Stimulated activated CD8-positive, alpha-beta memory T cell treated with anti-CD3 and anti-CD28 coated beads, Interleukin-15, amount 100 ng/mL, for 4 hours (primary cell): ENCODE data around the gene DYNLT1.
"Not testable (repeated sequence)": the region's sequence is repeated elsewhere in the genome, so short reads cannot be mapped to it uniquely, and the experiment has no call there.

Source experiments
- DNase-seq, 2 donors: peaks; one replicate each; pipeline ENCODE4 v3.0.0-alpha.2; 2020; ENCODE audit warnings: low read depth in 2 of 2

Gene DYNLT1

GRCh38 chr6:158624684-158625682, 19.6 kb downstream of the DYNLT1 start:
- no peak for DNase-seq

DNA sequence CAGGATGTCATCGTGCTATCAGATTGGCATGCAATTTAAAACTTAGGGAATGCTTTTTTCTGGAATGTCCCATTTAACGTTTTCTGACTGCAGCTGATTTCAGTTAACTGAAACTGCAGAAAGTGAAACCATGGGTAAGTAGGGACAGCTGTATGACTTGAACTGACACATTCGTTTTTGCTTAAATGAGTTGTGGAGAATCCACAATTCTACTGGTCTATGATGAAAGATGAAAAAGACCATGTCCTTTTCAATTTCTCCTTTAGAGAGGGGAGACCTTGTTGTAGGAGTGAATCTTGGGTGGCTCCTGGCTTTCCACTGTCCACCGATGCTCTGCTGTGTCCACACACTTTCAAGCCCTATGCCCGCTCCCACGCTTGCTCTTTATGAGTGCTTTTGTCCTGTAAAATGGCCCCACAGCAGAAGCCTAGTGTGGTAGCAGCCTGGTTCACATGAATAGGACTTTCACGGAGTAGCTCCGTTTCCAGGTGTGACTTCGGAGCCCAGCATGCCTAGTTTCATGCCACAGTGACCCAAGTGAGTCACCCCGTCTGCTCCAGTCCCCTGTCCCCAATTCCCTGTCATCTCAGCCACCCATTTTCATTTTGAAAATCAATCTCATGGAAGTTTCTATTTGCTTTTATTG, 21.9 kb downstream of the DYNLT1 start:
- no peak for DNase-seq

DNA sequence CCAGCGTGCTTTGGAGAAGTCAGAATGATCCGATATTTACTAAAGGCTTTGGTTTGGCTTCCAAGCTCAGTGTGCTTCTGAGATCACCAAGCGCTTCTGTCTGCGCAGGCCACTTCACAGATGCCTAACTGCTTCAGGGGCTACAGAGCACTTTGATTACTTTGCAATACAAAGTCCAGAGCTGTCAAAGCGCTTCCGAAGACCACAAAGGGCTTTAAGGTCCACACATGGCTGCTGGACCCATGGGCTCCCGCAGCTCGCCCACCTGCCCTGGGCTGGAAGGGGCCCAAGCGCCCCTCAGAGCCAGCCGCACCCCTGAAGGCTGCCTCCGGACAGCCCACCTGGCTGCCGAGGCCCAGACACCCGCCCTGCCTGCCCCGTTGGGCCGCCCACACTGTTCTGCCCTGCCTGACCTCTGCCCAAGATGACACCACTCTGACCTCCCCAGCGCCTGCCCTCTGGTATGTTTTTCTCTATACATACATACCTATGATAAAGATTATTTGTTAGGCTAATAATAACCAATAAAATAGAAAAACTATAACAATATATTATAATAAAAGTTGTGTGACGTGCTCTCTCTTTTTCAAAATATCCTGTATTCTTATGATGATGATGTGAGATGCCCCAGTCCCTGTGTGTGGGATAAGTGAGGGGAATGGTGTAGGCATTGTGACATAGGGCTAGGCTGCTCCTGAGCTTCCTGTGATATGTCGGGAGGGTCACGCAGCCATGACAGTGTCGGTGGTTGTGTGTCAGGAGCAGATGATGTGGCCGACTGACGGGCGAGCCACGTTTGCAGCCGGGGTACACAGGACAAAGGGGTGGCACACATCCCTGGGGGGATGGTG, 22.6 kb downstream of the DYNLT1 start:
- no peak for DNase-seq

- DNase-seq, result no peak
Measured at GRCh38 chr6:158620963-158621693, 23.4 kb downstream of the DYNLT1 start.

DNA sequence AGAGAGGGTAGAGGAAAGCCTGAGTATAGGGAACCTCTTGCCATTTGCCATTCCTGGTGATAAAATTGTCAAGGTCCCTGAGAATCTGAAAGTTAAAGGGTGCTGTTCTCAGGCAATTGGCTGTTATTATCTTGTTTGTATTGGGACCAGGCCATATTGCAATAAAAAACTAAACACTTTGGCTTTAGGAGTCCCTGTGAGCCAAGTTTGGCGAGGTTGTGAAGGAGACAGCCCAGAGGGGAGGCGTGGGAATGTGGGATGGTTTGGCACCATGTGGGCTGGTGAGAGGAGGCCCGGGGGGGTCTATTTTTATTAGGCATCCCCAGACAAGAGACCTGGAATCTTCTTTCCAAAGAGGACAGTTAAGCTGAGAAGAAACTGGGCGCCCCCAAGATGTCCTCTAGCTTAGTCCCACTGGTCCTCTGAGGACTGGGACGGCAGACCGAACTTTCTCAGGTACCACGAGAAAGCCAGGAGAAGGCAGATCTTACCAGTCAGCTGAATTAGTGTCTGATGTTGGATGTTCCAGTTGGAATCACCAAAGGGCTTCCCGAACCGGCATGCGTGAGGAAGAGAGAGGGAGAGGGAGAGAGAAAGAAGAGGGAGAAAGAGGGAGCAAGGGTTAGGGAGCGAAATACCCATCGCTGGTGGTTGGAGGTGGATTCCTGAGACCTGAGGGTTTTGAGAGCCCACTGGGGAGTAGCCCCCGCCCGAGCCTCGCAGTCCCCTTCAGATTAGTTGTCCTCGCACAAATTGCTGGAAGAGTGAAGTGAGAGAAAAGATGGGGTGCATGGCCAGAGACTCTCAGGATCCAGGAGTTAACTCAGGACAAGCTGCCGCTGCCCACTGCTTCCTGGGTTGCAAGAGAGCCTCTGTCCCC, 24.4 kb downstream of the DYNLT1 start:
- DNase-seq, result no peak

DNA sequence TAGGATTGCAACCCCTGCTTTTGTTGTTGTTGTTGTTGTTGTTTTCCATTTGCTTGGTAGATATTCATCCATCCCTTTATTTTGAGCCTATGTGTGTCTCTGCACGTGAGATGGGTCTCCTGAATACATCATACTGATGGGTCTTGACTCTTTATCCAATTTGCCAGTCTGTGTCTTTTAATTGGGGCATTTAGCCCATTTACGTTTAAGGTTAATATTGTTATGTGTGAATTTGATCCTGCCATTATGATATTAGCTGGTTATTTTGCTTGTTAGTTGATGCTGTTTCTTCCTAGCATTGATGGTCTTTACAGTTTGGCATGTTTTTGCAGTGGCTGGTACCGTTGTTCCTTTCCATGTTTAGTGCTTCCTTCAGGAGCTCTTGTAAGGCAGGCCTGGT, 26.3 kb downstream of the DYNLT1 start:
- not testable (repeated sequence) for DNase-seq

GRCh38 chr6:158614606-158615005, 29.9 kb downstream of the DYNLT1 start:
- DNase-seq, result not testable (repeated sequence)

GRCh38 chr6:158611541-158612370, 32.8 kb downstream of the DYNLT1 start:
- no peak for DNase-seq

GRCh38 chr6:158611039-158611438, 33.5 kb downstream of the DYNLT1 start:
- DNase-seq, result no peak

- DNase-seq, result no peak
Measured at GRCh38 chr6:158610319-158610968, 34.1 kb downstream of the DYNLT1 start.

DNA sequence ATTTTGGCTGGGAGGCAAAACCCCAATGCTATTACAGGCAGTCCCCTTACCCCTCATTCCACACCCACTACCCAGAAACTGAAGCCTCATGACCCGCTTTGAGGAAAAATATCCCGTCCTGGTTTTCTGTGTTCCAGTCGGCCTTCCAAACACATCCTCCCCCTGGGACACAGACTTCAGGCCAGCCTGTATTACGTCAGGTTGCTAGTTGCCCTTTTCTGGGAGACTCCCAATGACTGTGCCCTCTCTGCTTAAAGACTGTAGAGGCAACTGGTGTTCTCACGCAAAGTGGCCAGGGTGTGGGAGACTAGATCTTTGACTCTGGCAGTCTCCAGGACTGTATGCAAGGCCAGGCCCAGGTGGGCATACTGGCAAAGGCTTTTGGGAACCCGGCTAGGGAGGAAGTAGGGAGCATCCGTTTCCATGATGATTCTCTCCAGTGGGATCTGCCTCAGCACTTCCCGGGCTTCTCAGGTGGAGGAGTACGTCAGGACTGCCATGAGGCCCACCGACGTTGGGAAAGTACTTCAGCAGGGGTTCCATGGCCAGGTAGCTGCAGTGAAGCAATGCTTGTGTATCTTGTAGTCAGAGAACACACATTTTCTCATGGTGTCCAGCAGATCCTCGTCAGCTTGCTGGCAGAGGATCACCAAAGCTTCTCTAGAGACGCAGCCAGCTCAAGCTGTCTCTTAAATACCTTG, 34.9 kb downstream of the DYNLT1 start:
- DNase-seq, result no peak

DNA sequence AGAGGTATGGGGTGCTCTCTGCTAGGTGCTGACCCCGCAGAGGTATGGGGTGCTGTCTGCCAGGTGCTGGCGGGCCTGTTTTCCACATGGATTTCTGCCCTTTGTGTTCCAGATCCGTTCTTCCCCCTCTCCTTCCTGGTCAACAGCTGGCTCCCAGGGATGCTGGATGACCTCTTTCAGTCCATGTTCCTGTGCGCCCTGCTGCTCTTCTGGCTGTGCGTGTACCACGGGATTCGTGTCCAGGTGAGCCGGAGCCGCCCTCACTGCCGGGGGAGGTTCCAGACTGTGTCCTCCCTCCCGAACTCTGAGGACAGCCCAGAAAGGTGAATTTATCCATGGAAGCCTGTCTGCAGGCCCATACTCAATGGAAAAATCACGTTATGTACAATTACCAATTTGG, 36.3 kb downstream of the DYNLT1 start:
- DNase-seq, result no peak

DNA sequence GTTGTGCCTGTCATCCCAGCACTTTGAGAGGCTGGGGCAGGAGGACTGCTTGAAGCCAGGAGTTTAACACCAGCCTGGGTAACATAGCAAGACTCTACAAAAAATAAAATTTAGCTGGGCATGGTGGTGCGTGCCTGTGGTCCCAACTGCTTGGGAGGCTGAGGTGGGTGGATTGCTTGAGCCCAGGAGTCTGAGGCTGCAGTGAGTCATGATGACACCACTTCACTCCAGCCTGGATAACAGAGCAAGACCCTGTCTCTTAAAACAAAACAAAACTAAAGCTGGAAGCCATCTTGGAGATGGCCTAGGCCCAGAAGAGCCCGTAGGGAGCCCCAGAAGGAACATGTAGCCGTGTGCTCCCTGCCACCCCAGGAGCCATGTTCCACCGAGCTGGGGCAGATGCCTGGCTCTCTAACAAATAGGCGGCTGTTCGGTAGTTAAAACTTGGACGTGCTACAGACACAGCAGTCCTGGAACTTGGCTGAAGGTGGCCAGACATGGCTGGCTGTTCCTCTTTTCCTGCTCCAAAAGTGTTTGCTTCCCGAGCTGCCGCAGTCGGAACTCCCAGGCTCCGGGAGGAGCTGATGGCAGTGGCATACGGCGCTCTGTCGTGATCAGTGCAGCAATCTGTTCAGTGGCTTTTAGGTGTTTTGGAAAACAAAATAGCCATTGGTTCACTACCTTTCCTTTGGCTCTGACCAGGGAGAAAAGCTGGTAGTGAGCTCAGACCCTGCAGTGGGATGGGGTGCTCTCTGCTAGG, 37.0 kb downstream of the DYNLT1 start:
- DNase-seq, result no peak

DNA sequence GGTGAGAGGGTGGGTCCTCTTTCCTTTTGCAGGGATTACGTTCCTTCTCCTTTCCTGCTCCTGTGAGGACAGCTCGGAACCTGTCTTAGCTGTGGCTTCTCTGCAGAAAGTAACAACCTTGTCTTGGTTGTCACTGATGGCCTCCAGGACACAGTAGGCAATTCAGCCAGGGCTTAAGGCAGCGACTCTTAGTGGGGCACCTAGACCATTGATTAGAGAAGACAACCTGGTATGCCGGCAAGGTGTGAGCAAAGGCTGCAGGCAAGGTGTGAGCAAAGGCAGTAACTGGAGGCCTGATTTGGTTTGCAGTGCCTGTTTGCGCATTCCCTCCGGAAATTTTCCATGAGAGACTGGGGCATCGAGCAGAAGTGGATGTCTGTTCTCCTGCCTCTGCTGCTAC, 37.6 kb downstream of the DYNLT1 start:
- DNase-seq, result no peak

GRCh38 chr6:158606011-158606410, 38.5 kb downstream of the DYNLT1 start:
- DNase-seq, result not testable (repeated sequence)

- no peak for DNase-seq
Measured at GRCh38 chr6:158605266-158605878, 39.2 kb downstream of the DYNLT1 start.

DNA sequence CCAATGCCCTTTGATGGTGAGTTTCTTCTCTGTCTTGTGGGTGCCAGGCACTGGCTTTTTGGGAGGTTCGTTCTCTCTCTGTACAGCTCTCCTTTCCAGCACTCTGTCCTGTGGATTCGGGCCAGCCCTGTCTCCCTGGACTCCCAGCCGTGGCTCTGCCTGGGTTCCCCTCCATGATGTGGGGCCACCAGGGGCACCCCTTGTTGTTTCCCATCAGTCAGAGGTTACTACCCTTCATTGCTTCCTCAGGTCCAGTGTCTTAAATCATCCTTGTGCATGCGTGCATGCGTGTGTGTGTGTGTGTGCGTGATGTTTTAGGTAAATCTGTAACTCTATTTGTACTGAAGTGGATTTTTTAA, 40.5 kb downstream of the DYNLT1 start:
- DNase-seq, result no peak
